NCI-H146 treated with DMSO at 0.1 percent for 48 hours (cell line): ENCODE measurements around the gene SLC1A5.
"Not testable (repeated sequence)": the region's sequence is repeated elsewhere in the genome, so short reads cannot be mapped to it uniquely, and the experiment has no call there.

ENCODE experiments used
- DNase-seq: peaks from one replicate; lab custom pipeline; 2025; ENCODE audit not compliant: unreplicated experiment; lab: John Stamatoyannopoulos, UW

Gene SLC1A5

GRCh38 chr19:46802152-46802551, 13.8 kb upstream of the SLC1A5 start:
- no peak for DNase-seq

DNA sequence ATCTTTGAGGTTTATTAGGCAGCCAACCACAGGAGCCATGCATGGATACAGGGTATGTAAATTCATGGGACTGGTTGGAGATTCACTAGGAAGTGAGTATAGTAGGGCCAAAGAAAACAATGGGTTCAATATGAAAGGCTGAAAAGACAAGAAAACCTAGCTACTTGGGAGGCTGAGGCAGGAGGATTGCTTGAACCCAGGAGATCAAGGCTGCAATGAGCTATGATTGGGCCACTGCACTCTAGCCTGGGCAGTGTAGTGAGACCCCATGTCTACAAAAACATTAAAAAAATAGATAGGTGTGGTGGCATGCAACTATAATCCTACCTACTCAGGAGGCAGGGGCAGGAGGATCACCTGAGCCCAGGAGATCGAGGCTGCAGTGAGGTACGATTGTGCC, 10.3 kb upstream of the SLC1A5 start:
- no peak for DNase-seq

DNA sequence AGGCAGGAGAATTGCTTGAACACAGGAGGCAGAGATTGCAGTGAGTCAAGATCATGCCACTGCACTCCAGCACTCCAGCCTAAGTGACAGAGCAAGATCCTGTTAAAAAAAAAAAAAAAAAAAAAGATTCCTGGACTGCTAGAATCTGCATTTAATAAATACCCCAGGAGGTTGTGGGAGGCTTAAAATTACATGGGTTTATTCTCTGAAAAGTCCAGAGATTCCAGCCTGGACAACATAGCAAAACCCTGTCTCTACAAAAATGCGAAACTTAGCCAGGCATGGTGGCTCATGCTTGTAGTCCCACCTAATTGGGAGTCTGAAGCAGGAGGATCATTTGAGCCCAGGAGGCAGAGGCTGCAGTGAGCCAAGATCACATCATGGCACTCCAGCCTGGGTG, 9.5 kb upstream of the SLC1A5 start:
- no peak for DNase-seq

GRCh38 chr19:46791944-46792343, 3.5 kb upstream of the SLC1A5 start:
- no peak for DNase-seq

- no peak for DNase-seq
Measured at GRCh38 chr19:46789371-46789770, 977 bp upstream of the SLC1A5 start.

- no peak for DNase-seq
Measured at GRCh38 chr19:46788968-46789338, 559 bp upstream of the SLC1A5 start.

DNA sequence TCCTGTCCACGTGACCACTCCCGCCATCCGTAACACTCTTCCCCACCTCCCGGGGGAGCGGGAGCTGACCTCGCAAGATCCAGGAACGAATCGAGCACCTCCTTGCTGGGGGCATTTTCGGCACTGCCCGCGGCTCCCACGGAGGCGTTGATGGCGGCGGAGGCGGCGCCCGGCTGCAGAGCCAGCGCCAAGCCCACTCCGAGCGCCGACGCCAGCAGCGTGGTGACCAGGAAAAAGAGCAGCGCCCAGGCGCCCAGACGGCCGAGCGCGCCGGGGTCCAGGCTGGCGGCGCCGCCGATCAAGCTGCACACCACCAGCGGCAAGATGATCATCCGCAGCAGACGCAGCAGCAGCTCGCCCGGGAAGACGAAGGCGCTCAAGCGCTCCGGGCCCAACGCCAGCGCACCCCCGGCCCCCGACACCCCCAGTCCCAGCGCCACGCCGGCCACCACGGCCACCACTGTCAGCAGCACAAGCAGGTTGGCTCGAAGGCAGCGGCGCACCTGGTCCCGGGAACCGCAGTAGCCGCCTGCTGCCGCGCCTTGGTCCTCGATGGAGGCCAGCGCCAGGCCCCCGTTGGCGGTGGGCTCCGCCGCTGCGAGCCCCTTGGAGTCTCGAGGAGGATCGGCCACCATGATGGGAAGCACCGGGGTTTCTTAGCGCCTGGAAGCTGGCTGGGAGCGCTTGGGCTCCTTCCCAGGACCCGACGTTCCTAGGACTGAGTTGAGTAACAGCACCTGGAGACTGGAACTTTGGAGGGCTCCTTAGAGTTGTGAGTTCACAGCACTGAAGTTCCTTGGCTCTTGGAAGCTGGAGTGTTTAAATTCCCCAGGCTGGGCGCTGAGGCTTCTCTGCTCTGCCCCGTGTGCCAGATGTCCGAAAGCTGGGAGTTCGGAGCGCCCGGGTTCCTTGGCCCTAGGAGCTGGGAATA, 798 bp downstream of the SLC1A5 start:
- peak; percentile 46 for DNase-seq

DNA sequence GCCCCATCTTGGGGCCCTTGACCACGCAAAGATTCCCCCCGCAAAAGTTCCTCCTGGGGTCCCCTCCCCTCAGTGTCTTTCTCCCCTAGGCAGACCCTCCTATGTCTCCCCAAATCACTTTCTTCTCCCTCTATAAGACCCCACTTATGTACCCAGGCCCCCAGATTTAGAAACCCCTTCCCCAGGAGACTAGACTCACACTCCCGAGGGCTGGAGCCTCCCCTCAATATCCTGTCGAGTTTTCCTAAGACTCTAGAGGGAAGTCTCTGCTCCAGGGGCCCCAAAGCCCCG, 1.4 kb downstream of the SLC1A5 start:
- no peak for DNase-seq

DNA sequence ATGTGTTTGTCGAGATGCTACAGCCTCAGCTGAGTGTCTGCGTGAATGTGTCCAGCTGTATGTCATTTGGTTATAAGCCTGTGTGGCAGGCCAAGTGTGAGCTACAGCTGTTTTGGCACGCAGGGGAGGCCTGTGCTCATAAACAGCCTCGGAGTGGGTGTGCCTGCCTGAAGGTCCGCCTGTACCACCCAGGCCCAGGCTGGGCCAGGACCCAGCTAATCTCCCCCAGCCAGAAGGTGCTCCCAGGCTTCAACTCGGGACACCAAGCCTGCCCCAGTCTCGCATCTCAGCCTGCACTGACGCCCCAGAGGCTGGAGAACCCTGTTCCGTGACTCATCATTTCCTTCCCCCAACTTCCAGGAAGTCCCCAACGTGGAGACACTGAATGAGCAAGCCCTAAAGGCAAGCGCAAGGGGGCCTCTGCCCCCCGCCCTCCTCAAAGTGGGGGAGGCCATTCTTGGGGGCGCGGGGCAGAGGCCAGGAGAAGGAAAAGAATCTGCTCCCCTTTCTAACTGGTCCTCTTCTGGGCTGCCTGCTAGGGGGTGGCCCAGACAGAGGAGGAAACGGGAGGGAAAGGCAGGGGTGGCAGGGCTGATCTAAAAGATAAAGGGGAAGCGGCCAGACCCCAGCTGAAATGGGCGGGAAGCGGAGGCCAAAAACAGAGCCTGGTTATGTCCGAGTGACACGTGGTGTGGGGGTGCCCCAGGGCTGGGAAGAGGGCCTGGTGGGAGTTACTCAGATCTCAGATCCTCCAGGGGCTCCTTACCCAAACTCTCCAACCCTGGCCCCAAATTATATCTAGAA, 2.0 kb downstream of the SLC1A5 start:
- DNase-seq: no peak

DNA sequence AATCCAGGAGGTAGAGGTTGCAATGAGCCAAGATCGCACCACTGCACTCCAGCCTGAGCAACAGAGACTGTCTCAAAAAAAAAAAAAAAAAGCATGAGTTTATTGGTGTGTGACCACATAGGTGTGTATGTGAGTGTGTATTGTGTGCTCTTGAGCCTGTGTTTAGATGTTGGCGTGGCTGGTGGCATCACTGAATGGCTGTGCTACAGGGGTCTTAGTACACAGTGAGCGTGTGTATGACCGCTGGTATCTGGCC, 2.5 kb downstream of the SLC1A5 start:
- no peak for DNase-seq

DNA sequence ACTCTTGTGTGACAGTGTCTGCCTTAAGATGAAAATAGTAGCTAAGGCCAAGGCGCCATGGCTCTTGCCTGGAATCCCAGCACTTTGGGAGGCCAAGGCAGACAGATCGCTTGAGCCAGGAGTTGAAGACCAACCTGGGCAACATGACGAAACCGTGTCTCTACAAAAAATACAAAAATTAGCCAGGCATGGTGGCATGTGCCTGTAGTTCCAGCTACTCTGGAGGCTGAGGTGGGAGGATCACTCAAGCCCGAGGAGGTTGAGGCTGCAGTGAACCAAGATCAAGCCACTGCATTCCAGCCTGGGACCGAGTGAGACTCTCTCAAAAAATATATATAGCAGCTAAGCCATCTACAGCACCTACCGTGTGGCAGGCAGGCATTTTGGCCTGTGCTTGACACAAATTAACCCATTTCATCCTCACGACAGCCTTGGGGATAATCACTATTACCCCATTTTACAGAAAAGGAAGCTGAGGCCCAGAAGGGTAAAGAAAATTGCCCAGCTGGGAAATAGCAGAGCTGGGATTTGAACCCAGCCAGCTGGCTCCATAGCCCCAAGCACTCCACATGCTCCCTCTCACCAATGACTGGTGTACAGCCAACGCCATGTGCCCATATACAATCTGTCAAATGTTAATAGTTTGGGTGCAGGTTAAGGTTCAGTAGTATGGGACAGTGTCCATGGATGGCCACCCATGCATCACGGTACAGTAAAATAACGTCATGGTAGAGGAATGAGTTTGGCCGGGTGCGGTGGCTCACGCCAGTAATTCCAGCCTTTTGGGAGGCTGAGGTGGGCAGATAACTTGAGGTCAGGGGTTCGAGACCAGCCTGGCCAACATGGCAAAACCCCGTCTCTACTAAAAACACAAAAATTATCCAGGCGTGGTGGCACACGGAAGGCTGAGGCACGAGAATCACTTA, 3.1 kb downstream of the SLC1A5 start:
- no peak for DNase-seq

- no peak for DNase-seq
Measured at GRCh38 chr19:46784262-46785053, 3.9 kb downstream of the SLC1A5 start.

GRCh38 chr19:46783670-46784069, 4.7 kb downstream of the SLC1A5 start:
- DNase-seq: no peak

DNA sequence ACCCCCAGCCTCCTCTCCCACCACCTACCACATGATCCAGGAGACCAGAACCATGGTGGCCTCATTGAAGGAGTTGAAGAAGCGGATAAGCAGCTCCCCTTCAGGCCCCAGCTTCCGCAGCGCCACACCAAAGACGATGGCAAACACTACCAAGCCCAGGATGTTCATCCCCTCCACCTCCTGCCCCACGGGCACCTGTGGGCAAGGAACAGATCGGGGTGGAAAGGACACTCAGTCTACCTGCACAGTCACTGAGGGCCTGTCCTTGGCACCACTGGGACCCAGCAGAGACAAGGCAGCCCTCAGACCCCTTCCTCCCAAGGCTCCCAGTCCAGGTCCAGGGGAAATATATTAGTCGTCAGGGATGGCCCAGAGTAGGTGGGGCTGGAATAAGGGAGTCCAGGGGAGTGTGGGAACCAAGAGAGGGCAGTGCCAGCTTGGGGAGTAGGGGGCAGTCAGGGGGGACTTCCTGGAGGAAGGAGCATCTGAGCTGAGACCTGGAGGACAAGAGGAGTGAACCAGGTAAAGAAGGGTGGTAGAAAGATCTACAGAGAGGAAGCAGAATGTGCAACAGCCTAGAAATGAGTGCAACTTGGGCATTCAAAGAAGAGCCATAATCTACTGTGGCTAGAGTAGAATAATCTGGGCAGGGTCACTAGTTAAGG, 5.9 kb downstream of the SLC1A5 start:
- no peak for DNase-seq

- not testable (repeated sequence) for DNase-seq
Measured at GRCh38 chr19:46777956-46778645, 10.3 kb downstream of the SLC1A5 start.

- DNase-seq: no peak
Measured at GRCh38 chr19:46776927-46777911, 11.2 kb downstream of the SLC1A5 start.

GRCh38 chr19:46775642-46776258, 12.6 kb downstream of the SLC1A5 start:
- DNase-seq: no peak

- no peak for DNase-seq
Measured at GRCh38 chr19:46773018-46773399, 15.4 kb downstream of the SLC1A5 start.
